A549 (cell line): ENCODE results near the gene ANO6.

ENCODE experiments used
- BHLHE40 ChIP-seq: IDR thresholded peaks from 2 replicates; pipeline ENCODE4 v1.6.1; 2012; ENCODE audit warnings: low read depth, low read length, inconsistent platforms
- CEBPB ChIP-seq, 2 experiments: fragments of >200 bp in 1 of 2; sonication (Bioruptor Twin) in 1 of 2; formaldehyde crosslinking in 1 of 2; IDR thresholded peaks; 2 replicates each; pipeline ENCODE4 v1.6.1; 2012 to 2016
- CHD2 ChIP-seq: fragments of 150-350 bp; IDR thresholded peaks from 2 replicates; pipeline ENCODE4 v1.6.1; 2014; ENCODE audit warnings: low read length; ENCODE audit not compliant: partially characterized antibody
- CTCF ChIP-seq: fragments of >200 bp; sonication (Bioruptor Twin); formaldehyde crosslinking; IDR thresholded peaks from 3 replicates; pipeline ENCODE4 v1.5.1; 2016
- EHF ChIP-seq: fragments of 250-450 bp; sonication (Bioruptor Pico); IDR thresholded peaks from 2 replicates; pipeline ENCODE4 v1.5.0; 2020; ENCODE audit warnings: mild to moderate bottlenecking
- ESRRA ChIP-seq: fragments of 150-350 bp; IDR thresholded peaks from 2 replicates; pipeline ENCODE4 v1.6.1; 2014; ENCODE audit warnings: mild to moderate bottlenecking, low read length, borderline replicate concordance
- HOXB13 ChIP-seq: fragments of 250-450 bp; sonication (Bioruptor Pico); IDR thresholded peaks from 2 replicates; pipeline ENCODE4 v1.5.0; 2020; ENCODE audit warnings: low read depth, mild to moderate bottlenecking, moderate library complexity
- JUN ChIP-seq, 2 experiments: fragments of >200 bp; sonication (Bioruptor Twin); formaldehyde crosslinking; IDR thresholded peaks; 2 replicates in 1 of 2; 3 replicates in 1 of 2; pipeline ENCODE4 v1.6.1; 2016 to 2017
- MAFK ChIP-seq: fragments of 450-650 bp; IDR thresholded peaks from 2 replicates; pipeline ENCODE4 v1.6.1; 2014; ENCODE audit not compliant: partially characterized antibody
- MAX ChIP-seq: IDR thresholded peaks from 2 replicates; pipeline ENCODE4 v1.6.1; 2012
- POLR2A ChIP-seq: IDR thresholded peaks from 2 replicates; pipeline ENCODE4 v1.6.1; 2012; ENCODE audit warnings: mild to moderate bottlenecking, low read length
- REST ChIP-seq: fragments of 200-600 bp; sonication (generic); IDR thresholded peaks from 2 replicates; pipeline ENCODE4 v1.6.1; 2016; ENCODE audit warnings: antibody characterized with exemption, mild to moderate bottlenecking, moderate library complexity
- RFX5 ChIP-seq: fragments of 450-650 bp; IDR thresholded peaks from 2 replicates; pipeline ENCODE4 v1.7.1; 2014; ENCODE audit warnings: antibody characterized with exemption, mild to moderate bottlenecking, moderate library complexity

- TF ChIP-seq CEBPB (IDR thresholded peaks at IDR 0.05) (no peak), CTCF (no peak), CHD2 (no peak), MAFK (no peak), BHLHE40 (no peak), POLR2A (no peak), REST (no peak), RFX5 (no peak), HOXB13 (CRISPR knock-in tag) (no peak), JUN (IDR thresholded peaks at IDR 0.05) (no peak), EHF (CRISPR knock-in tag) (no peak), MAX (no peak), ESRRA (no peak)
Measured at GRCh38 chr12:45298721-45299692, 83.1 kb downstream of the ANO6 start.
